ENCODE measurements around the gene EIF2B5. TPM values are rescaled to one million over a fixed set of nuclear protein-coding genes. Genes with fewer than 3 reads are reported as not detected.

Gene EIF2B5
- total RNA-seq, 1 donor: 22.1 TPM

GRCh38 chr3:184186902-184187207 lies 51.7 kb downstream of the EIF2B5 start:
- Histone ChIP-seq H3K27me3 (ENCODE audit: insufficient read depth, low read length) (no peaks in the 10 kb centered on the region), H3K79me2 (ENCODE audit: insufficient read depth, low read length) (peaks cover 63% of the 10 kb centered on the region), H2AFZ (ENCODE audit: low read length) (no peak overlapping the region), H3K36me3 (ENCODE audit: insufficient read depth, low read length) (peaks cover 83% of the 10 kb centered on the region), H3K9me3 (ENCODE audit: low read depth, low read length) (no peaks in the 10 kb centered on the region), H4K20me1 (ENCODE audit: insufficient read depth, low read length) (peaks cover 38% of the 10 kb centered on the region), H3K27ac (ENCODE audit: low read depth, low read length) (peak overlapping the region; percentile 82), H3K4me1 (ENCODE audit: insufficient read depth, low read length) (peaks cover 20% of the 10 kb centered on the region), H3K4me3 (ENCODE audit: insufficient read depth, low read length) (peak overlapping the region; percentile 87), H3K4me2 (ENCODE audit: insufficient read depth, low read length) (peak overlapping the region; percentile 81)
- TF ChIP-seq CTCF (IDR thresholded peaks at IDR 0.05; ENCODE audit: extremely low read depth, low read depth, low read length): no peak
- DNase-seq (ENCODE audit: insufficient read length, low spot score, missing footprints): peak; percentile 72

- Histone ChIP-seq H3K4me2 (ENCODE audit: insufficient read depth, low read length) (peak overlapping the region; percentile 81), H4K20me1 (ENCODE audit: insufficient read depth, low read length) (peaks cover 35% of the 10 kb centered on the region), H3K9me3 (ENCODE audit: low read depth, low read length) (no peaks in the 10 kb centered on the region), H3K4me1 (ENCODE audit: insufficient read depth, low read length) (peaks cover 20% of the 10 kb centered on the region), H3K4me3 (ENCODE audit: insufficient read depth, low read length) (no peak overlapping the region), H3K27me3 (ENCODE audit: insufficient read depth, low read length) (no peaks in the 10 kb centered on the region), H3K79me2 (ENCODE audit: insufficient read depth, low read length) (peaks cover 54% of the 10 kb centered on the region), H2AFZ (ENCODE audit: low read length) (no peak overlapping the region), H3K36me3 (ENCODE audit: insufficient read depth, low read length) (peaks cover 83% of the 10 kb centered on the region), H3K27ac (ENCODE audit: low read depth, low read length) (no peak overlapping the region)
- no peak for TF ChIP-seq CTCF (IDR thresholded peaks at IDR 0.05; ENCODE audit: extremely low read depth, low read depth, low read length)
- DNase-seq (ENCODE audit: insufficient read length, low spot score, missing footprints): no peak
These were observed 52.9 kb downstream of the EIF2B5 start for GRCh38 chr3:184188080-184188479.

GRCh38 chr3:184189421-184189820 lies 54.3 kb downstream of the EIF2B5 start:
- peaks cover 35% of the 10 kb centered on the region for H4K20me1 ChIP-seq (ENCODE audit: insufficient read depth, low read length)
- no peak overlapping the region for H3K27ac ChIP-seq (ENCODE audit: low read depth, low read length)
- no peaks in the 10 kb centered on the region for H3K27me3 ChIP-seq (ENCODE audit: insufficient read depth, low read length)
- DNase-seq (ENCODE audit: insufficient read length, low spot score, missing footprints): no peak
- H3K4me1 ChIP-seq (ENCODE audit: insufficient read depth, low read length): peaks cover 20% of the 10 kb centered on the region
- H3K36me3 ChIP-seq (ENCODE audit: insufficient read depth, low read length): peaks cover 82% of the 10 kb centered on the region
- no peak for TF ChIP-seq CTCF (IDR thresholded peaks at IDR 0.05; ENCODE audit: extremely low read depth, low read depth, low read length)
- no peak overlapping the region for H3K4me2 ChIP-seq (ENCODE audit: insufficient read depth, low read length)
- peaks cover 49% of the 10 kb centered on the region for H3K79me2 ChIP-seq (ENCODE audit: insufficient read depth, low read length)
- no peak overlapping the region for H2AFZ ChIP-seq (ENCODE audit: low read length)
- H3K4me3 ChIP-seq (ENCODE audit: insufficient read depth, low read length): no peak overlapping the region
- H3K9me3 ChIP-seq (ENCODE audit: low read depth, low read length): no peaks in the 10 kb centered on the region

- Histone ChIP-seq H3K9me3 (ENCODE audit: low read depth, low read length) (no peaks in the 10 kb centered on the region), H3K27ac (ENCODE audit: low read depth, low read length) (no peak overlapping the region), H3K4me2 (ENCODE audit: insufficient read depth, low read length) (no peak overlapping the region), H3K79me2 (ENCODE audit: insufficient read depth, low read length) (peaks cover 31% of the 10 kb centered on the region), H3K27me3 (ENCODE audit: insufficient read depth, low read length) (no peaks in the 10 kb centered on the region), H4K20me1 (ENCODE audit: insufficient read depth, low read length) (peaks cover 24% of the 10 kb centered on the region), H3K36me3 (ENCODE audit: insufficient read depth, low read length) (peaks cover 85% of the 10 kb centered on the region), H3K4me1 (ENCODE audit: insufficient read depth, low read length) (no peaks in the 10 kb centered on the region), H2AFZ (ENCODE audit: low read length) (no peak overlapping the region), H3K4me3 (ENCODE audit: insufficient read depth, low read length) (no peak overlapping the region)
- no peak for TF ChIP-seq CTCF (IDR thresholded peaks at IDR 0.05; ENCODE audit: extremely low read depth, low read depth, low read length)
- DNase-seq (ENCODE audit: insufficient read length, low spot score, missing footprints): peak; percentile 44
These were observed 57.7 kb downstream of the EIF2B5 start for GRCh38 chr3:184192889-184193288.
